Left ventricle myocardium inferior (tissue), 1 donor: ENCODE data around the gene GORASP1. TPM values are rescaled to one million over a fixed set of nuclear protein-coding genes. Genes with fewer than 3 reads are reported as not detected.

Experiments
- DNase-seq: peaks from one replicate; pipeline ENCODE4 v3.0.0-alpha.2; 2020
- H3K27ac ChIP-seq: fragments of 200-600 bp; replicated peaks from 2 replicates; pipeline ENCODE4 v1.8.0; 2021
- H3K27me3 ChIP-seq: fragments of 200-600 bp; 2 replicates; pipeline ENCODE4 v1.8.0; 2021; ENCODE audit warnings: low read depth
- H3K36me3 ChIP-seq: fragments of 200-600 bp; 2 replicates; pipeline ENCODE4 v1.8.0; 2021
- H3K4me1 ChIP-seq: fragments of 200-600 bp; 2 replicates; pipeline ENCODE4 v1.8.0; 2021
- H3K4me3 ChIP-seq: fragments of 200-600 bp; 2 replicates; pipeline ENCODE4 v1.8.0; 2021; ENCODE audit warnings: mild to moderate bottlenecking, moderate library complexity
- H3K9me3 ChIP-seq: fragments of 200-600 bp; replicated peaks from 2 replicates; pipeline ENCODE4 v1.8.0; 2021
- intact Hi-C: fragments of 100-400 bp; cut with micrococcal nuclease; formaldehyde crosslinking; loops from one replicate; pipeline ENCODE4 v1.11.0; 2022
- total RNA-seq: library from RNA; stranded (reverse); fragmentation: NEBNext Ultra II Directional; extraction: Animal tissue kit (Norgen Biotek cat#: 25700); gene quantifications from one replicate; pipeline ENCODE4 v1.2.1, GENCODE V29; 2021
- TF ChIP-seq, protein P1 (sequence below): fragments of 200-600 bp; IDR thresholded peaks from 2 replicates; pipeline ENCODE4 v1.8.0; 2021; ENCODE audit warnings: antibody characterized with exemption, mild to moderate bottlenecking, borderline replicate concordance
- donor health status: DM: no; HTN: yes; CAD: no; lungs with severe emphysema.

GORASP1 gene
- total RNA-seq, 1 donor from 2014 or later, result 54.0 TPM

DNA sequence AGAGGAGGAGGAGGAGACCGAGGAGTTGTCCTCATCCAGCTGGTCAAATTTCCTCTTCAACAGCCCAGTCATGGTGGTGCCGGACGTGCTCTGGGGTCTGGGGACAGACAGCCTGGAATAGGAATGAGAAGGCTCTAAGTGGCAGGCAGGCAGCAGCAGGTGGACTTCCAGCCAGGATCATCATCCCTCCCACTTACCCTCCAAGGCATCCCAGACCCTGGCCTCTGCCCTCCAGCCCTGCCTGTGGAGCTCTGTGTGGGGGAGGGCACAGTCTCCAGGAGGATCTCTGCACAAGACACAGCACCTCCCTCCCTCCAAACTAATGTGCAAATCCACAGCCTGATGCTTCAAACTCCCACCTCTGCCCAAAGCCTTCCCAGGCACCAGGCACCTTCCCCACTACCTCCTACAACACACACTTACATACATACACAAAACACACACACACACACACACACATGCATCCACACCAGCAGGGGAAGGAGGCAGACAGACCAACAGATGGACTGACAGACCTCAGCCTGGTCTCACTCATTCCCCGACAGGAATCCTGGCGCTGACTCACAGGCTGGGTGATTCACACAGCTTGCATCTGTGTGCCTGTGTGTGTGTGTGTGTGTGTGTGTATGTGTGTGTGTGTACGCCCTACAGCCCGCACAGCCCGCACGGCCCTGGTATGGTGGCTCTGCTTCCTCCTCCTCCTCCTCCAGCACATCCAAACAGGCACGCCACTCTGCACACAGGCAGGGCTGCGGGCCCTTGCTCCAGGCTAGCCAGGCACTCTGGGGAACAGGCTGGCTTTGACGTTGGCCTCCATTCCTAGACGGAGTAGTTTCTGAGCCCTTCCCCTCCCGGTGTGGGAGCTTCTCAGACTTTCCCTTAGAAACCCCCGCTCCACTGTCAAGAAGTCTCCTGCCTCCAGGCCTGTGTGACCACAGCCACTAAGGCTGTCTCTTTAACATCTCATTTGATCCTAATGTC lies 39.5 kb upstream of the GORASP1 start:
- Histone ChIP-seq H3K4me3 (peak overlapping the region; percentile 96), H3K9me3 (no peaks in the 10 kb centered on the region), H3K27ac (peak overlapping the region; percentile 100), H3K27me3 (no peaks in the 10 kb centered on the region), H3K36me3 (peaks cover 47% of the 10 kb centered on the region), H3K4me1 (peaks cover 92% of the 10 kb centered on the region)
- intact Hi-C loops, result no loop called here
- DNase-seq, result peak; percentile 65
- TF ChIP-seq, protein P1, sequence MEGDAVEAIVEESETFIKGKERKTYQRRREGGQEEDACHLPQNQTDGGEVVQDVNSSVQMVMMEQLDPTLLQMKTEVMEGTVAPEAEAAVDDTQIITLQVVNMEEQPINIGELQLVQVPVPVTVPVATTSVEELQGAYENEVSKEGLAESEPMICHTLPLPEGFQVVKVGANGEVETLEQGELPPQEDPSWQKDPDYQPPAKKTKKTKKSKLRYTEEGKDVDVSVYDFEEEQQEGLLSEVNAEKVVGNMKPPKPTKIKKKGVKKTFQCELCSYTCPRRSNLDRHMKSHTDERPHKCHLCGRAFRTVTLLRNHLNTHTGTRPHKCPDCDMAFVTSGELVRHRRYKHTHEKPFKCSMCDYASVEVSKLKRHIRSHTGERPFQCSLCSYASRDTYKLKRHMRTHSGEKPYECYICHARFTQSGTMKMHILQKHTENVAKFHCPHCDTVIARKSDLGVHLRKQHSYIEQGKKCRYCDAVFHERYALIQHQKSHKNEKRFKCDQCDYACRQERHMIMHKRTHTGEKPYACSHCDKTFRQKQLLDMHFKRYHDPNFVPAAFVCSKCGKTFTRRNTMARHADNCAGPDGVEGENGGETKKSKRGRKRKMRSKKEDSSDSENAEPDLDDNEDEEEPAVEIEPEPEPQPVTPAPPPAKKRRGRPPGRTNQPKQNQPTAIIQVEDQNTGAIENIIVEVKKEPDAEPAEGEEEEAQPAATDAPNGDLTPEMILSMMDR, result no peak

DNA sequence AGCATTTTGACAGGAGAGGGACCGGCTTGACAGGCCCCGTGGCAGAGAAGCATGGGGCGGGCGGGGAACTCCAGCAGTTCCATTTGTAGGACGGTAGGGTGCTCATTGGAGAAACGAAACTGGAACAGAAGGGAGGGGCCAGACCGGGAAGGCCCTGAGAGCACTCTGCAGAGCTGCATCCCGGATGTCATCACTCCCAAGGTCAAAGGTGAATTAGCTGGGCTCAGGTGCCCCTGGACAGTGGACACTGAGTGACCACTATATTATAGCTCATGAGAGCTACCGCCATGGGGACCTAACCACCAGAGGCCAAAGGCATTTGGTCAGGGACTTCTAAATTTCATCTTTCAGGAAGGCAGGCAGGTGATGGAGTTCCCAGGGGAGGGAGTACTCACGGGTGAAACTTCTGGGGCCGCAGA lies 38.7 kb upstream of the GORASP1 start:
- Histone ChIP-seq H3K4me1 (peaks cover 92% of the 10 kb centered on the region), H3K27me3 (no peaks in the 10 kb centered on the region), H3K36me3 (peaks cover 52% of the 10 kb centered on the region), H3K27ac (peak overlapping the region; percentile 100), H3K4me3 (peak overlapping the region; percentile 96), H3K9me3 (no peaks in the 10 kb centered on the region)
- TF ChIP-seq, protein P1, result peak; percentile 43
- intact Hi-C loops, result no loop called here
- DNase-seq, result no peak

DNA sequence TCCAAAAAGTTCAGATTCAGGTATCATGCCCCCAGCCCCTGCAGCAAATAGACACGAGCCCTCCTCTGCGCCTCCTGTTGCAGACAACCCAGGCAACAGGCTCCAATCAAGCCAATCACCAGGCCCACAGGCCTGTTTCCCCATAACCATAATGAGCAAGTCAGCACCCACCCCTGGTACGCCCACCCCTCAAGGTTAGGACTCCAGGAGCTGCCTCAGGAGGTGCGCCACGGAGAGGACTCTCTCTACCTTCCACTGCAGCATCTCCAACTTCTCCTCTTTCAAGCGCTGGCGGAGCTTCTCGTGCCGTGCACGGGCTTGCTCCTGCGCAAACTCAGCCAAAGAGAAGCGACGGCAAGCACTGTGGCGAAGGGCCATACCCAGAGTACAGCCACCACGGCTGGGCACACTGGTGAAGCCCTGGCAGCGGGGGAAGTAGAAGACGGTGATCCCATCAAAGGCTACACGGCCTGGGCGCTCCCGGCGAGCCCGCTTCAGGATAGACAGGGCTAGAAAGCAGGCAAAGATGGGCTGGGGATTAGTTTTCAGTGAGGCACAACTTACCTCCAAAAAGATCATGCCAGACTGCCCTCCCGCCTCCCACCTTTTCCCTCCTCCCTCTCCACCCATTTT lies 37.4 kb upstream of the GORASP1 start:
- TF ChIP-seq, protein P1, result no peak
- no peaks in the 10 kb centered on the region for H3K9me3 ChIP-seq
- no peak for DNase-seq
- no peak overlapping the region for H3K4me3 ChIP-seq
- no peaks in the 10 kb centered on the region for H3K27me3 ChIP-seq
- peaks cover 59% of the 10 kb centered on the region for H3K36me3 ChIP-seq
- intact Hi-C loops, result no loop called here
- H3K27ac ChIP-seq, result no peak overlapping the region
- peaks cover 92% of the 10 kb centered on the region for H3K4me1 ChIP-seq

DNA sequence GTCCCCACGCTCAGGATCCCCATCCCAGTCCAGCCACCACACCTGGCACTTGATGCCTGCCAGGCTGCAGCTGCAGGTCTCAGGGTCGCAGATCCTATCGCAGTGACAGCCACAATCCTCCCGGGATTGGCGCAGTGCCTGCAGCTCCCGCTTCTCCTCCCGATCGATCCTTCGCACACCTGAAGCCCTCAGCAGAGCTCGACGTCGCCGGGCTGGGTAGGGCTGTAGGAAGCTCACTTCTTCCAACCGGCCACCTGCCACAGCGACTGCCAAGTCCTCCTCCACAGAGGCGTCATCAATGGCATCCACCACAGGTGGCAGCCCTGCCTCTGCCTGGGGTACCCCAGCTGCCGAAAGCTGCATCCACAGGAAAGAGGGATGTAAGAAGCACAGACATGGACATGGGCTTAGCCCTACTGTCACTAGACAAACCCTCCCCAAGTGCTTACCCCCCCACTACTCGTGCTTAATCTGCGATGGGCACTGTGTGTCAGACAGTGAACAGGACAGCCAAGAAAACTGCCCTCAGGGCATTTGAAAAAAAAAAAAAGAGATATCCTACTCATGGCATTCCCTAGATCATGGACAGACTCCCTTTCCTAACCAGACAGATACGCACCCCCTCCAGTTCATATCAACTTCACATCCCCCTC lies 36.8 kb upstream of the GORASP1 start:
- H3K4me1 ChIP-seq, result peaks cover 92% of the 10 kb centered on the region
- H3K9me3 ChIP-seq, result no peaks in the 10 kb centered on the region
- TF ChIP-seq, protein P1, result no peak
- intact Hi-C loops, result no loop called here
- no peak for DNase-seq
- H3K27ac ChIP-seq, result no peak overlapping the region
- H3K36me3 ChIP-seq, result peaks cover 59% of the 10 kb centered on the region
- no peak overlapping the region for H3K4me3 ChIP-seq
- no peaks in the 10 kb centered on the region for H3K27me3 ChIP-seq
